Endothelial cell of umbilical vein (primary cell): Measurements from ENCODE around the gene ADGRG3. TPM values are rescaled to one million over a fixed set of nuclear protein-coding genes. Genes with fewer than 3 reads are reported as not detected.

Experiments used
- BruUV-seq: library from RNA; stranded (reverse); fragments of 400-500 nt; replicated peaks from 2 replicates; lab custom pipeline; 2021; lab: Mats Ljungman, UMichigan
- CTCF ChIA-PET: fragments of 300-600, 350-600 bp; sonication (Branson Sonifier 250); formaldehyde crosslinking; loops from one replicate; lab custom pipeline; 2021; ENCODE audit warnings: antibody characterized with exemption, inconsistent platforms; lab: Charles Lee
- POLR2A ChIA-PET: fragments of 300-600, 350-600 bp; sonication (Branson Sonifier 250); formaldehyde crosslinking; loops from one replicate; lab custom pipeline; 2021; ENCODE audit warnings: antibody characterized with exemption, inconsistent platforms; lab: Charles Lee
- DNase-seq: peaks from one replicate; pipeline ENCODE4 v3.0.0-alpha.2; 2011; ENCODE audit warnings: low read depth, low spot score
- FAIRE-seq: peaks from 2 replicates; lab custom pipeline; 2011; peaks lifted over from hg19 to GRCh38; lab: Jason Lieb, UNC
- H2AFZ ChIP-seq: 2 replicates; pipeline ENCODE4 v1.6.0; 2012; ENCODE audit warnings: low read depth, low read length, control low read depth, inconsistent platforms
- H3K27ac ChIP-seq: 2 replicates; pipeline ENCODE4 v1.5.1; 2011; ENCODE audit warnings: low read depth, mild to moderate bottlenecking, control low read depth, low read length, moderate library complexity; ENCODE audit not compliant: insufficient read depth
- H3K27me3 ChIP-seq, 2 experiments: 2 replicates each; pipeline versions ENCODE4 v1.6.0 to v1.6.1; 2011; ENCODE audit warnings: low read length in 2 of 2, mixed read lengths in 1 of 2; ENCODE audit not compliant: control insufficient read depth in 2 of 2, insufficient read depth in 2 of 2
- H3K36me3 ChIP-seq, 2 experiments: 2 replicates in 1 of 2; 3 replicates in 1 of 2; pipeline ENCODE4 v1.5.1; 2011; ENCODE audit warnings: low read length in 2 of 2, mild to moderate bottlenecking in 1 of 2, moderate library complexity in 1 of 2; ENCODE audit not compliant: control insufficient read depth in 2 of 2, insufficient read depth in 2 of 2; ENCODE audit errors: extremely low read depth in 1 of 2
- H3K4me1 ChIP-seq: 3 replicates; pipeline ENCODE4 v1.5.1; 2011; ENCODE audit warnings: mild to moderate bottlenecking, low read length; ENCODE audit not compliant: control insufficient read depth, insufficient read depth; ENCODE audit errors: extremely low read depth
- H3K4me2 ChIP-seq: 2 replicates; pipeline ENCODE4 v1.6.1; 2011; ENCODE audit warnings: low read length, control low read depth, mixed read lengths; ENCODE audit not compliant: insufficient read depth
- H3K4me3 ChIP-seq, 3 experiments: fragments of 200-600 bp in 1 of 3; sonication (generic), shearing (Covaris generic) in 1 of 3; replicated peaks in 1 of 3; 2 replicates each; pipeline ENCODE4 v1.5.1; 2011 to 2016; ENCODE audit warnings: control low read depth in 3 of 3, low read length in 3 of 3, mild to moderate bottlenecking in 2 of 3, inconsistent platforms in 1 of 3, low read depth in 1 of 3, moderate library complexity in 1 of 3; ENCODE audit not compliant: insufficient read depth in 1 of 3
- H3K79me2 ChIP-seq: 2 replicates; pipeline ENCODE4 v1.6.0; 2012; ENCODE audit warnings: low read length, inconsistent platforms; ENCODE audit not compliant: control insufficient read depth, insufficient read depth
- H3K9ac ChIP-seq: replicated peaks from 2 replicates; pipeline ENCODE3; 2011; ENCODE audit warnings: low read length, control low read depth; ENCODE audit not compliant: insufficient read depth; ENCODE audit errors: extremely low read depth
- H3K9me1 ChIP-seq: replicated peaks from 3 replicates; pipeline ENCODE4 v1.6.0; 2011; ENCODE audit warnings: mild to moderate bottlenecking, low read length; ENCODE audit not compliant: control insufficient read depth, insufficient read depth; ENCODE audit errors: extremely low read depth
- H3K9me3 ChIP-seq: replicated peaks from 2 replicates; pipeline ENCODE4 v1.5.1; 2012; ENCODE audit warnings: low read length, inconsistent platforms; ENCODE audit not compliant: control insufficient read depth, insufficient read depth
- H4K20me1 ChIP-seq: replicated peaks from 2 replicates; pipeline ENCODE3; 2011; ENCODE audit warnings: mild to moderate bottlenecking, low read length; ENCODE audit not compliant: control insufficient read depth, insufficient read depth; ENCODE audit errors: extremely low read depth
- CTCF ChIP-seq, 2 donors: IDR thresholded peaks; 1 replicate in 1 of 2; 2 replicates in 1 of 2; pipeline ENCODE4 v1.5.1; 2011; ENCODE audit warnings: low read length in 2 of 2, mild to moderate bottlenecking in 2 of 2, moderate library complexity in 2 of 2, control low read depth in 1 of 2, inconsistent platforms in 1 of 2, low read depth in 1 of 2; ENCODE audit not compliant: insufficient read depth in 1 of 2; ENCODE audit errors: extremely low read depth in 1 of 2
- EZH2 ChIP-seq: IDR thresholded peaks from 2 replicates; pipeline ENCODE4 v1.6.1; 2012; ENCODE audit warnings: borderline replicate concordance, low read depth, mild to moderate bottlenecking, moderate library complexity, low read length, inconsistent platforms; ENCODE audit not compliant: severe bottlenecking
- FOS ChIP-seq: IDR thresholded peaks from 2 replicates; pipeline ENCODE4 v1.6.1; 2011; ENCODE audit warnings: mild to moderate bottlenecking, low read length, moderate library complexity, borderline replicate concordance; ENCODE audit not compliant: insufficient read depth
- GATA2 ChIP-seq: IDR thresholded peaks from 2 replicates; pipeline ENCODE4 v1.7.0; 2011; ENCODE audit warnings: low read depth, mild to moderate bottlenecking, moderate library complexity, mixed read lengths, low read length; ENCODE audit not compliant: insufficient read length, insufficient read depth
- JUN ChIP-seq: IDR thresholded peaks from 2 replicates; pipeline ENCODE4 v1.6.1; 2011; ENCODE audit warnings: borderline replicate concordance, low read depth; ENCODE audit not compliant: insufficient read length, insufficient read depth
- MAX ChIP-seq: IDR thresholded peaks from 2 replicates; pipeline ENCODE4 v1.6.1; 2011; ENCODE audit not compliant: insufficient read depth, insufficient read length
- MYC ChIP-seq: IDR thresholded peaks from one replicate; pipeline ENCODE4 v1.6.1; 2011; ENCODE audit warnings: mild to moderate bottlenecking, low read depth, low read length
- POLR2A ChIP-seq: IDR thresholded peaks from 2 replicates; pipeline ENCODE4 v1.6.1; 2012; ENCODE audit warnings: low read depth, mild to moderate bottlenecking, control low read depth, low read length
- POLR2AphosphoS5 ChIP-seq: IDR thresholded peaks from 2 replicates; pipeline ENCODE4 v1.6.1; 2012; ENCODE audit warnings: low read depth, mild to moderate bottlenecking, control low read depth, low read length, moderate library complexity; ENCODE audit not compliant: insufficient read depth
- dilution Hi-C: fragments of 300-500 bp; cut with MboI; formaldehyde crosslinking; loops from one replicate; pipeline ENCODE4 v1.15.0; 2019; ENCODE audit warnings: low sequenced_read_pairs; ENCODE audit not compliant: extremely low pct_ligation_motif_present
- intact Hi-C: fragments of 100-400 bp; cut with micrococcal nuclease; formaldehyde crosslinking; loops from one replicate; pipeline ENCODE4 v1.10.0; 2022
- polyA plus RNA-seq, 4 experiments: library from polyadenylated mRNA; depleted of rRNA in 3 of 4; stranded (reverse) in 3 of 4; unstranded in 1 of 4; fragments of >200 nt; gene quantifications; 2 replicates each; pipeline versions ENCODE4 v1.2.1 to v1.2.3, GENCODE V29; 2011 to 2012; ENCODE audit warnings: missing spikeins in 1 of 4
- total RNA-seq: library from RNA; stranded (reverse); gene quantifications from 2 replicates; pipeline ENCODE4 v1.2.3, GENCODE V29; 2021

Gene ADGRG3
- total and polyA plus RNA-seq, 2 donors (not counting 3 experiments of a cell fraction or from before 2014, with no cell fraction given), result not detected

GRCh38 chr16:57624806-57625500, 43.2 kb upstream of the ADGRG3 start:
- CTCF ChIA-PET, result interaction anchor here (1.0 to 2.1 kb wide), 5 partner anchors 13 to 34 kb away, joined by 3 to 8 read pairs (median 5); no protein-coding TSS in a partner anchor
- Histone ChIP-seq H4K20me1 (no peaks in the 10 kb centered on the region), H3K4me1 (peaks cover 24% of the 10 kb centered on the region), H3K27ac (no peak overlapping the region), H3K4me3 (no peak overlapping the region), H3K4me2 (no peak overlapping the region), H3K36me3 (no peaks in the 10 kb centered on the region), H2AFZ (no peak overlapping the region), H3K27me3 (no peaks in the 10 kb centered on the region), H3K9me3 (no peaks in the 10 kb centered on the region), H3K9me1 (no peaks in the 10 kb centered on the region), H3K9ac (no peak overlapping the region), H3K79me2 (peaks cover 14% of the 10 kb centered on the region)
- dilution Hi-C loops, result no loop called here
- no peak for DNase-seq
- TF ChIP-seq JUN (no peak), POLR2AphosphoS5 (no peak), POLR2A (no peak)
- no TSS peak for BruUV-seq
- intact Hi-C loops, result no loop called here
- no peak for FAIRE-seq
- POLR2A ChIA-PET, result no interaction called here

GRCh38 chr16:57626420-57627170, 41.5 kb upstream of the ADGRG3 start:
- ChIA-PET CTCF (interaction anchor here (0.9 to 3.0 kb wide), 13 partner anchors 7 to 97 kb away, joined by 3 to 68 read pairs (median 4); partner anchors contain the start of gene ADGRG3), POLR2A (interaction anchor here (0.9 kb wide), 1 partner anchor 20 kb away, joined by 3 read pairs; no protein-coding TSS in a partner anchor)
- H3K27me3 ChIP-seq, result no peaks in the 10 kb centered on the region
- H3K9me3 ChIP-seq, result no peaks in the 10 kb centered on the region
- H2AFZ ChIP-seq, result no peak overlapping the region
- no peak for TF ChIP-seq MYC
- no peak for TF ChIP-seq JUN
- no peak for TF ChIP-seq MAX
- TF ChIP-seq EZH2, result no peak
- no peak for TF ChIP-seq CTCF (IDR thresholded peaks at IDR 0.05; ENCODE audit: extremely low read depth in 1 of 2, insufficient read depth in 1 of 2, low read depth in 1 of 2, low read length in 2 of 2)
- no peak for TF ChIP-seq POLR2A
- TF ChIP-seq FOS, result no peak
- TF ChIP-seq GATA2, result no peak
- TF ChIP-seq POLR2AphosphoS5, result no peak
- no peaks in the 10 kb centered on the region for H4K20me1 ChIP-seq
- no peak overlapping the region for H3K27ac ChIP-seq
- peaks cover 34% of the 10 kb centered on the region for H3K4me1 ChIP-seq
- no peak overlapping the region for H3K4me2 ChIP-seq
- H3K9me1 ChIP-seq, result no peaks in the 10 kb centered on the region
- no peak overlapping the region for H3K4me3 ChIP-seq
- no peak overlapping the region for H3K9ac ChIP-seq
- FAIRE-seq, result no peak
- H3K79me2 ChIP-seq, result peaks cover 31% of the 10 kb centered on the region
- dilution Hi-C loops (no loop called here), intact Hi-C loops (no loop called here)
- BruUV-seq, result no TSS peak
- H3K36me3 ChIP-seq, result no peaks in the 10 kb centered on the region
- no peak for DNase-seq
